K562 (cell line): Measurements from ENCODE around the gene NADSYN1. TPM values are rescaled to one million over a fixed set of nuclear protein-coding genes. Genes with fewer than 3 reads are reported as not detected.

Experiments used
- CBFA2T2 ChIP-seq: fragments of 450-650 bp; conservative IDR thresholded peaks from 2 replicates; pipeline ENCODE4 v1.6.1; 2017; ENCODE audit warnings: mild to moderate bottlenecking
- HNRNPLL ChIP-seq: fragments of 200-400 bp; formaldehyde crosslinking; IDR thresholded peaks from 2 replicates; pipeline ENCODE4 v1.6.1; 2017; ENCODE audit warnings: low read length, low read depth, mild to moderate bottlenecking; ENCODE audit not compliant: poor library complexity, severe bottlenecking
- MTA3 ChIP-seq: fragments of 450-650 bp; formaldehyde crosslinking; IDR thresholded peaks from 2 replicates; pipeline ENCODE4 v1.6.1; 2017; ENCODE audit warnings: mild to moderate bottlenecking, borderline replicate concordance
- MTF1 ChIP-seq: fragments of 250-450 bp; sonication (Bioruptor Pico); IDR thresholded peaks from 2 replicates; pipeline ENCODE4 v1.9.0; 2021; ENCODE audit warnings: moderate library complexity, mild to moderate bottlenecking, inconsistent platforms, borderline replicate concordance
- NFIC ChIP-seq: fragments of 450-650 bp; IDR thresholded peaks from 2 replicates; pipeline ENCODE4 v1.6.1; 2017; ENCODE audit warnings: mild to moderate bottlenecking, inconsistent platforms
- POLR2A ChIP-seq: fragments of 450-650 bp; conservative IDR thresholded peaks from 2 replicates; pipeline ENCODE4 v1.6.1; 2016
- RBM34 ChIP-seq: fragments of 200-400 bp; formaldehyde crosslinking; IDR thresholded peaks from 2 replicates; pipeline ENCODE4 v1.6.1; 2018; ENCODE audit warnings: low read length, borderline replicate concordance; ENCODE audit not compliant: insufficient read depth
- RBM39 ChIP-seq: fragments of 200-400 bp; formaldehyde crosslinking; optimal IDR thresholded peaks from 2 replicates; pipeline ENCODE3; 2018; ENCODE audit warnings: low read depth, low read length
- SMAD4 ChIP-seq: fragments of 250-450 bp; sonication (Bioruptor Pico); conservative IDR thresholded peaks from 2 replicates; pipeline ENCODE4 v1.8.0; 2021; ENCODE audit warnings: inconsistent platforms, mild to moderate bottlenecking, moderate library complexity
- TGIF2 ChIP-seq: sonication (generic); formaldehyde crosslinking; IDR thresholded peaks from 2 replicates; pipeline ENCODE4 v1.8.1; 2022; ENCODE audit warnings: mild to moderate bottlenecking, missing genetic modification reagents, moderate library complexity
- TOE1 ChIP-seq, 2 experiments: fragments of 450-650 bp in 1 of 2; sonication (generic) in 1 of 2; formaldehyde crosslinking in 1 of 2; IDR thresholded peaks; 2 replicates each; pipeline versions ENCODE4 v1.7.1 to v1.8.0; 2016 to 2022; ENCODE audit warnings: borderline replicate concordance in 2 of 2, mild to moderate bottlenecking in 2 of 2, antibody characterized with exemption in 1 of 2, inconsistent platforms in 1 of 2, low read depth in 1 of 2, missing genetic modification reagents in 1 of 2, moderate library complexity in 1 of 2
- ZFX ChIP-seq: sonication (generic); formaldehyde crosslinking; IDR thresholded peaks from 2 replicates; pipeline ENCODE4 v1.8.0; 2022; ENCODE audit warnings: mild to moderate bottlenecking, missing genetic modification reagents, moderate library complexity
- ZNF12 ChIP-seq: sonication (generic); formaldehyde crosslinking; IDR thresholded peaks from 2 replicates; pipeline ENCODE4 v1.4.0; 2020; ENCODE audit warnings: mild to moderate bottlenecking, missing genetic modification reagents
- ZNF780A ChIP-seq: fragments of 250-450 bp; sonication (Bioruptor Pico); IDR thresholded peaks from 2 replicates; pipeline ENCODE4 v1.5.0; 2021; ENCODE audit warnings: mild to moderate bottlenecking
- polyA plus RNA-seq, 8 experiments: library from polyadenylated mRNA; depleted of rRNA in 4 of 8; stranded (reverse) in 5 of 8; unstranded in 3 of 8; fragments of >200 nt; fragmentation: Nextera tagmentation in 2 of 8; fragmentation: Illumina TruSeq in 1 of 8; extraction: Ambion mirVana in 2 of 8; extraction: Trizol in 1 of 8; gene quantifications; 2 replicates each; pipeline versions ENCODE4 v1.2.1 to v1.2.3, GENCODE V29; 2011 to 2014; ENCODE audit warnings: inconsistent platforms in 1 of 8, missing spikeins in 1 of 8
- total RNA-seq, 7 experiments: library from RNA; depleted of rRNA in 6 of 7; stranded (reverse); fragments of >200 nt in 6 of 7; fragmentation: Illumina TruSeq in 2 of 7; extraction: Trizol in 2 of 7; gene quantifications; 2 replicates each; pipeline versions ENCODE4 v1.2.1 to v1.2.3, GENCODE V29; 2011 to 2021; ENCODE audit warnings: low replicate concordance in 1 of 7
- TF ChIP-seq, protein P1 (sequence below): fragments of 200-800 bp; sonication (Bioruptor generic); IDR thresholded peaks from 2 replicates; pipeline ENCODE4 v1.6.1; 2017; ENCODE audit warnings: missing genetic modification characterization, missing compliant biosample characterization
- TF ChIP-seq, protein P2 (sequence below), 2 experiments: fragments of 450-650 bp; conservative IDR thresholded peaks; 2 replicates each; pipeline ENCODE4 v1.6.1; 2017; ENCODE audit warnings: mild to moderate bottlenecking in 2 of 2, moderate library complexity in 2 of 2
- TF ChIP-seq, protein P3 (sequence below): fragments of 250-450 bp; sonication (Bioruptor Pico); IDR thresholded peaks from 2 replicates; pipeline ENCODE4 v1.4.0; 2020
- TF ChIP-seq, protein P4 (sequence below): sonication (generic); formaldehyde crosslinking; IDR thresholded peaks from 2 replicates; pipeline ENCODE4 v1.8.0; 2022; ENCODE audit warnings: mild to moderate bottlenecking, low read depth, missing genetic modification reagents
- TF ChIP-seq, protein P5 (sequence below): fragments of 250-450 bp; sonication (Bioruptor Pico); IDR thresholded peaks from 2 replicates; pipeline ENCODE4 v1.8.0; 2022; ENCODE audit warnings: inconsistent platforms, mild to moderate bottlenecking, moderate library complexity, borderline replicate concordance

NADSYN1 gene
- total and polyA plus RNA-seq, 9 of the 15 experiments (the other 6 are each of a cell fraction or from before 2014, with no cell fraction given), result 12.7 to 57.3 (median 42.1) TPM

DNA sequence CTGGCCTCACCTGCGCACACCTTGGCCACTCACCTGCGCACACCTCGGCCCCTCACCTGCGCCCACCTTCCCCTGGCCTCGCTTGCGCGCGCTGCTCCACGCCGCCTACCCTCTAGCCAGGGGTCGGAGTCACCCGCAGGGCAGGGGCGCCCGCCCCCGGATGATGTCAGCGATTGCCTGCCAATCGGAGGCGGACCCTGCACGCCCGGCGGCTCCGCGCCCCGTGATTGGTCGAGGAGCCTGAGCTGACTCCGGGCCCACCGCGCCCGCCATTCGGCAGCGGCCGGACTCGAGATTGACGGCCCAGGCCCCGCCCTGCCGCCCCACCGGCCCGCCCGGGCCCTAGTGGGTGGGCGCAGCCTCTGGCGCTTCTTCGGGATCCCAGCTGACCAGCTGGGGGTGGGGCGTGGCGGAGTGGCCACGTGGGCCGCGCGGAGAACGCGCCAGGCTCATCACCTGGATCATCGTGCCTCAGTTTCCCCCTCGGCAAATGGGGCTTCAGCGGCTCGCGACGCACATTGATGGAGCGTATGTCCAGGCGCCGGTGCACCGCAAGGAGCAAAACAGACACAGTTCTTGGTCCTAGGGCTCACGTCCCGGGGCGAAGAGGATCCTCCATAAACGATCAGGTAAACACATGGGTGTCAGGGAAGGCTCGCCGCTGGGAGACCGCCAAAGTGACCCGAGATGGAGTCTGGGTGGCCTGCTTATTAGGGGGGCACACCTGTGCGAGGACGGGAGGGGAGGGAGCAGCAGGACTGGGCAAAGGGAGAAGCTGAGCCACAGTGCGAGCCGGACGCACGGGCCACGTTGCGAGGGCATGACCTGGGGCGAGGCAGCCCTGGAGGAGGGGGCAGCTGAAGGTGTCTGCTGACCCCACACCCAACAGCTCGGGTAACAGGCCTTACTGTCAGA lies 4.5 kb upstream of the NADSYN1 start, which contains the start of gene DHCR7 (continued):
- TF ChIP-seq, protein P1, sequence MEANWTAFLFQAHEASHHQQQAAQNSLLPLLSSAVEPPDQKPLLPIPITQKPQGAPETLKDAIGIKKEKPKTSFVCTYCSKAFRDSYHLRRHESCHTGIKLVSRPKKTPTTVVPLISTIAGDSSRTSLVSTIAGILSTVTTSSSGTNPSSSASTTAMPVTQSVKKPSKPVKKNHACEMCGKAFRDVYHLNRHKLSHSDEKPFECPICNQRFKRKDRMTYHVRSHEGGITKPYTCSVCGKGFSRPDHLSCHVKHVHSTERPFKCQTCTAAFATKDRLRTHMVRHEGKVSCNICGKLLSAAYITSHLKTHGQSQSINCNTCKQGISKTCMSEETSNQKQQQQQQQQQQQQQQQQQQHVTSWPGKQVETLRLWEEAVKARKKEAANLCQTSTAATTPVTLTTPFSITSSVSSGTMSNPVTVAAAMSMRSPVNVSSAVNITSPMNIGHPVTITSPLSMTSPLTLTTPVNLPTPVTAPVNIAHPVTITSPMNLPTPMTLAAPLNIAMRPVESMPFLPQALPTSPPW (CRISPR knock-in tag), result peak; percentile 68
- TF ChIP-seq TGIF2 (CRISPR knock-in tag) (peak; percentile 55), HNRNPLL (peak; percentile 56), RBM34 (peak; percentile 79; the same call in 1 of the 2 replicates), CBFA2T2 (peak; percentile 14; the same call in 1 of the 2 replicates), ZNF12 (CRISPR knock-in tag) (no peak), TOE1 (IDR thresholded peaks at IDR 0.05; ENCODE audit: borderline replicate concordance) (no peak), TOE1 (CRISPR knock-in tag; IDR thresholded peaks at IDR 0.05; ENCODE audit: borderline replicate concordance, low read depth) (0 out of 2 replicates have a peak, but pooled peaks have one; percentile 57), ZNF780A (CRISPR knock-in tag) (no peak), SMAD4 (CRISPR knock-in tag) (0 out of 2 replicates have a peak, but pooled peaks have one; percentile 19), RBM39 (no peak), NFIC (0 out of 2 replicates have a peak, but pooled peaks have one; percentile 23), ZFX (CRISPR knock-in tag) (peak; percentile 60), MTF1 (CRISPR knock-in tag) (no peak), POLR2A (peak; percentile 79), MTA3 (peak; percentile 61; the same call in 1 of the 2 replicates)
- TF ChIP-seq, protein P2, sequence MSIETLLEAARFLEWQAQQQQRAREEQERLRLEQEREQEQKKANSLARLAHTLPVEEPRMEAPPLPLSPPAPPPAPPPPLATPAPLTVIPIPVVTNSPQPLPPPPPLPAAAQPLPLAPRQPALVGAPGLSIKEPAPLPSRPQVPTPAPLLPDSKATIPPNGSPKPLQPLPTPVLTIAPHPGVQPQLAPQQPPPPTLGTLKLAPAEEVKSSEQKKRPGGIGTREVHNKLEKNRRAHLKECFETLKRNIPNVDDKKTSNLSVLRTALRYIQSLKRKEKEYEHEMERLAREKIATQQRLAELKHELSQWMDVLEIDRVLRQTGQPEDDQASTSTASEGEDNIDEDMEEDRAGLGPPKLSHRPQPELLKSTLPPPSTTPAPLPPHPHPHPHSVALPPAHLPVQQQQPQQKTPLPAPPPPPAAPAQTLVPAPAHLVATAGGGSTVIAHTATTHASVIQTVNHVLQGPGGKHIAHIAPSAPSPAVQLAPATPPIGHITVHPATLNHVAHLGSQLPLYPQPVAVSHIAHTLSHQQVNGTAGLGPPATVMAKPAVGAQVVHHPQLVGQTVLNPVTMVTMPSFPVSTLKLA (conservative IDR thresholded peaks at IDR 0.05), result peak; percentile 99 to 100
- TF ChIP-seq, protein P3, sequence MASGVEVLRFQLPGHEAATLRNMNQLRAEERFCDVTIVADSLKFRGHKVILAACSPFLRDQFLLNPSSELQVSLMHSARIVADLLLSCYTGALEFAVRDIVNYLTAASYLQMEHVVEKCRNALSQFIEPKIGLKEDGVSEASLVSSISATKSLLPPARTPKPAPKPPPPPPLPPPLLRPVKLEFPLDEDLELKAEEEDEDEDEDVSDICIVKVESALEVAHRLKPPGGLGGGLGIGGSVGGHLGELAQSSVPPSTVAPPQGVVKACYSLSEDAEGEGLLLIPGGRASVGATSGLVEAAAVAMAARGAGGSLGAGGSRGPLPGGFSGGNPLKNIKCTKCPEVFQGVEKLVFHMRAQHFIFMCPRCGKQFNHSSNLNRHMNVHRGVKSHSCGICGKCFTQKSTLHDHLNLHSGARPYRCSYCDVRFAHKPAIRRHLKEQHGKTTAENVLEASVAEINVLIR (CRISPR knock-in tag), result peak; percentile 79
- TF ChIP-seq, protein P4, sequence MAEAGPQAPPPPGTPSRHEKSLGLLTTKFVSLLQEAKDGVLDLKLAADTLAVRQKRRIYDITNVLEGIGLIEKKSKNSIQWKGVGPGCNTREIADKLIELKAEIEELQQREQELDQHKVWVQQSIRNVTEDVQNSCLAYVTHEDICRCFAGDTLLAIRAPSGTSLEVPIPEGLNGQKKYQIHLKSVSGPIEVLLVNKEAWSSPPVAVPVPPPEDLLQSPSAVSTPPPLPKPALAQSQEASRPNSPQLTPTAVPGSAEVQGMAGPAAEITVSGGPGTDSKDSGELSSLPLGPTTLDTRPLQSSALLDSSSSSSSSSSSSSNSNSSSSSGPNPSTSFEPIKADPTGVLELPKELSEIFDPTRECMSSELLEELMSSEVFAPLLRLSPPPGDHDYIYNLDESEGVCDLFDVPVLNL, result 0 out of 2 replicates have a peak, but pooled peaks have one; percentile 59
- TF ChIP-seq, protein P5, sequence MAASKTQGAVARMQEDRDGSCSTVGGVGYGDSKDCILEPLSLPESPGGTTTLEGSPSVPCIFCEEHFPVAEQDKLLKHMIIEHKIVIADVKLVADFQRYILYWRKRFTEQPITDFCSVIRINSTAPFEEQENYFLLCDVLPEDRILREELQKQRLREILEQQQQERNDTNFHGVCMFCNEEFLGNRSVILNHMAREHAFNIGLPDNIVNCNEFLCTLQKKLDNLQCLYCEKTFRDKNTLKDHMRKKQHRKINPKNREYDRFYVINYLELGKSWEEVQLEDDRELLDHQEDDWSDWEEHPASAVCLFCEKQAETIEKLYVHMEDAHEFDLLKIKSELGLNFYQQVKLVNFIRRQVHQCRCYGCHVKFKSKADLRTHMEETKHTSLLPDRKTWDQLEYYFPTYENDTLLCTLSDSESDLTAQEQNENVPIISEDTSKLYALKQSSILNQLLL (CRISPR knock-in tag), result no peak
